DOHH2 (cell line): Measurements from ENCODE around the gene FGF9.

Source experiments
- H3F3A ChIP-seq: fragments of 200-600 bp; sonication (generic), shearing (Covaris generic); 2 replicates; pipeline ENCODE4 v1.6.0; 2016; ENCODE audit warnings: antibody characterized with exemption, mild to moderate bottlenecking; ENCODE audit not compliant: control insufficient read depth, insufficient read depth
- H3K27ac ChIP-seq: fragments of 200-600 bp; sonication (generic); 2 replicates; pipeline ENCODE4 v1.5.1; 2014; ENCODE audit warnings: low read depth, mild to moderate bottlenecking, low read length, moderate library complexity
- H3K27me3 ChIP-seq: fragments of 200-600 bp; sonication (generic); 2 replicates; pipeline ENCODE4 v1.6.1; 2014; ENCODE audit warnings: mild to moderate bottlenecking, low read length, mixed read lengths; ENCODE audit not compliant: control insufficient read depth
- H3K36me3 ChIP-seq: fragments of 200-600 bp; sonication (generic); 2 replicates; pipeline ENCODE4 v1.6.1; 2014; ENCODE audit warnings: mild to moderate bottlenecking, low read length, moderate library complexity, mixed read lengths; ENCODE audit not compliant: control insufficient read depth
- H3K4me1 ChIP-seq: fragments of 200-600 bp; sonication (generic); 2 replicates; pipeline ENCODE4 v1.6.1; 2014; ENCODE audit warnings: mild to moderate bottlenecking, low read length, mixed read lengths; ENCODE audit not compliant: control insufficient read depth
- H3K4me2 ChIP-seq: fragments of 200-600 bp; sonication (generic); 2 replicates; pipeline ENCODE4 v1.6.0; 2014; ENCODE audit warnings: mild to moderate bottlenecking, low read length, moderate library complexity
- H3K4me3 ChIP-seq: fragments of 200-600 bp; sonication (generic); 2 replicates; pipeline ENCODE4 v1.5.1; 2014; ENCODE audit warnings: mild to moderate bottlenecking, low read length, mixed read lengths
- H3K79me2 ChIP-seq: fragments of 200-600 bp; sonication (generic); 2 replicates; pipeline ENCODE4 v1.6.1; 2014; ENCODE audit warnings: mild to moderate bottlenecking, low read length, mixed read lengths; ENCODE audit not compliant: control insufficient read depth
- H3K9me2 ChIP-seq: fragments of 200-600 bp; sonication (generic); replicated peaks from 2 replicates; pipeline ENCODE4 v1.6.1; 2014; ENCODE audit warnings: mild to moderate bottlenecking, low read length, mixed read lengths; ENCODE audit not compliant: control insufficient read depth
- H3K9me3 ChIP-seq: fragments of 200-600 bp; sonication (generic); 2 replicates; pipeline ENCODE4 v1.6.1; 2014; ENCODE audit warnings: antibody characterized with exemption, low read length, mixed read lengths; ENCODE audit not compliant: control insufficient read depth, insufficient read depth
- H4K20me1 ChIP-seq: fragments of 200-600 bp; sonication (generic); 2 replicates; pipeline ENCODE4 v1.6.0; 2014; ENCODE audit warnings: low read depth, mild to moderate bottlenecking, antibody characterized with exemption, low read length, moderate library complexity; ENCODE audit not compliant: control insufficient read depth, insufficient read depth
- CTCF ChIP-seq: fragments of 200-600 bp; sonication (generic); IDR thresholded peaks from one replicate; pipeline ENCODE4 v1.5.1; 2014; ENCODE audit warnings: antibody characterized with exemption, mild to moderate bottlenecking, low read depth, low read length; ENCODE audit not compliant: poor library complexity, severe bottlenecking
- EZH2phosphoT487 ChIP-seq: fragments of 200-600 bp; sonication (generic); IDR thresholded peaks from 2 replicates; pipeline ENCODE4 v1.6.1; 2017; ENCODE audit warnings: borderline replicate concordance, mild to moderate bottlenecking, antibody characterized with exemption, low read length, moderate library complexity, mixed read lengths

Gene FGF9

GRCh38 chr13:21689097-21689496, 18.2 kb downstream of the FGF9 start:
- Histone ChIP-seq H3K36me3 (no peaks in the 10 kb centered on the region), H3K4me2 (no peak overlapping the region)
- no peak for TF ChIP-seq CTCF

GRCh38 chr13:21690955-21691354, 20.1 kb downstream of the FGF9 start:
- Histone ChIP-seq H4K20me1 (no peaks in the 10 kb centered on the region), H3K79me2 (no peaks in the 10 kb centered on the region), H3K4me2 (no peak overlapping the region), H3K4me1 (no peaks in the 10 kb centered on the region), H3K27me3 (no peaks in the 10 kb centered on the region; the same call in 1 of the 2 replicates), H3K9me3 (no peaks in the 10 kb centered on the region), H3F3A (no peaks in the 10 kb centered on the region), H3K9me2 (no peaks in the 10 kb centered on the region), H3K27ac (no peak overlapping the region), H3K36me3 (no peaks in the 10 kb centered on the region), H3K4me3 (no peak overlapping the region)
- TF ChIP-seq EZH2phosphoT487 (no peak), CTCF (no peak)

More at GRCh38 chr13:21689097-21689496, 18.2 kb downstream of the FGF9 start:
- Histone ChIP-seq H3K4me3 (no peak overlapping the region), H3K9me2 (no peaks in the 10 kb centered on the region), H4K20me1 (no peaks in the 10 kb centered on the region), H3K79me2 (no peaks in the 10 kb centered on the region), H3K27ac (no peak overlapping the region), H3F3A (no peaks in the 10 kb centered on the region), H3K4me1 (no peaks in the 10 kb centered on the region), H3K9me3 (no peaks in the 10 kb centered on the region), H3K27me3 (peaks cover 3% of the 10 kb centered on the region; the same call in 1 of the 2 replicates)

- H4K20me1 ChIP-seq = no peaks in the 10 kb centered on the region
- no peaks in the 10 kb centered on the region; the same call in 1 of the 2 replicates for H3K27me3 ChIP-seq
- no peak overlapping the region for H3K4me3 ChIP-seq
- no peaks in the 10 kb centered on the region for H3K4me1 ChIP-seq
- no peak overlapping the region for H3K4me2 ChIP-seq
- no peaks in the 10 kb centered on the region for H3K9me2 ChIP-seq
- no peaks in the 10 kb centered on the region for H3K79me2 ChIP-seq
- H3K36me3 ChIP-seq = no peaks in the 10 kb centered on the region
- H3K9me3 ChIP-seq = no peaks in the 10 kb centered on the region
- H3K27ac ChIP-seq = no peak overlapping the region
- TF ChIP-seq EZH2phosphoT487 (no peak), CTCF (no peak)
- H3F3A ChIP-seq = no peaks in the 10 kb centered on the region
Measured at GRCh38 chr13:21691500-21691899, 20.6 kb downstream of the FGF9 start.

GRCh38 chr13:21691928-21692327, 21.1 kb downstream of the FGF9 start:
- H3F3A ChIP-seq = no peaks in the 10 kb centered on the region
- H3K27me3 ChIP-seq = no peaks in the 10 kb centered on the region; the same call in 1 of the 2 replicates
- no peak overlapping the region for H3K4me2 ChIP-seq

More at GRCh38 chr13:21691928-21692327, 21.1 kb downstream of the FGF9 start:
- H3K79me2 ChIP-seq = no peaks in the 10 kb centered on the region
- no peaks in the 10 kb centered on the region for H3K4me1 ChIP-seq
- no peaks in the 10 kb centered on the region for H4K20me1 ChIP-seq
- H3K9me2 ChIP-seq = no peaks in the 10 kb centered on the region
- TF ChIP-seq CTCF = no peak
- no peak for TF ChIP-seq EZH2phosphoT487
- H3K4me3 ChIP-seq = no peak overlapping the region
- H3K36me3 ChIP-seq = no peaks in the 10 kb centered on the region
- H3K27ac ChIP-seq = no peak overlapping the region
- no peaks in the 10 kb centered on the region for H3K9me3 ChIP-seq
